Cardiac fibroblast (primary cell): ENCODE measurements around the gene TJAP1.
"Not testable (repeated sequence)": the region's sequence is repeated elsewhere in the genome, so short reads cannot be mapped to it uniquely, and the experiment has no call there.

Experiments used
- DNase-seq, 2 donors: peaks; one replicate each; pipeline versions ENCODE4 v3.0.0 to v3.0.0-alpha.2; 2010; ENCODE audit warnings: low read depth in 2 of 2
- H3K4me3 ChIP-seq, 2 donors: replicated peaks in 1 of 2; 1 replicate in 1 of 2; 2 replicates in 1 of 2; pipeline ENCODE4 v1.5.1; 2011; ENCODE audit warnings: low read depth in 2 of 2, low read length in 2 of 2, mild to moderate bottlenecking in 2 of 2, moderate library complexity in 1 of 2
- TF ChIP-seq, protein P1 (sequence below): IDR thresholded peaks from one replicate; pipeline ENCODE4 v1.5.1; 2011; ENCODE audit warnings: low read depth, mild to moderate bottlenecking, low read length, inconsistent platforms

The TJAP1 gene

DNA sequence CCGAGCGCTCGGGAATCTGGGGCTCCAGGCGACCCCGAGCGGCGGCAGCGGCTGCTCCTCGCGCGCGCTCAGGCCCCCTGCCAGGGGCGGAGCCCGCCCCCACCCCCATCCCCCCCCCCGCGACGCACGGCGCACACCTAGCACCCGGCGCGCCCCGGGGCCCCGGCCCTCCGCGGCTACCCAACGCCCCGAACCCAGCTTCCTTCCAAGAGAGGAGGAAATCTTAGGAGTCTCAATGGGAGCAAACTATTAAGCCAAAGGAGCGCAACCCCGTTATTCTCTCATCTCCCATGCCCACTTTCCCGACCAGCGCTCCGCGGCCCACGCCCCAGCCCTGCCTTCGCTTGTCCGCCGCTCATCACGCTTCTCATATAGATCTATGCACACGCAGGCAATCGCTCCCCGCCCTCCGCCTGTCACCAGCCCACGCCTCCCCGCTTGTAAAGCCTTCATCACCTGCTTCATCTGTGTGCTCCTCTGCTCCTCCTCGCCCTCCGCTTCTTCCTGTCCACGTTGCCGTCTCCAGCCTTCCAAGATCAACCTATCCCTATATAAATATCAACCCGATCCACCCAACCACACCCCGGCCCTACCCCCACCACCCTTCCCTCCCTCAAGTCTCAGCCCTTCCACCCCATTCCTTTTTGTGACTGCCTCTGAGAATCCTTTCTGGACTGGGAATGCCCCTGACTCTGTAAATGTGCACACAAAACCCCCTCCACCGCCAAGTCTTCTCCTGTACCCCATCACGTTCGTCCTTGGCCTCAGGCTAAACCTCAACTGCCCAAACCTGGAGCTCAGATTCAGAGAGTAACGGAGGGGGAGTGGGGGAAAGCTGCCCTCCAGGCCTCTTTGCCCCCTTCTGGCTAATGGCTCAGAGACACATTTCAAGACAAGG, 21.6 kb upstream of the TJAP1 start, which contains the start of gene DLK2:
Gene DLK2 (minus strand): TSS at position 18 of the 898 bp plus-strand sequence. CDS start 723 bp downstream, outside the sequence.
- TF ChIP-seq, protein P1, sequence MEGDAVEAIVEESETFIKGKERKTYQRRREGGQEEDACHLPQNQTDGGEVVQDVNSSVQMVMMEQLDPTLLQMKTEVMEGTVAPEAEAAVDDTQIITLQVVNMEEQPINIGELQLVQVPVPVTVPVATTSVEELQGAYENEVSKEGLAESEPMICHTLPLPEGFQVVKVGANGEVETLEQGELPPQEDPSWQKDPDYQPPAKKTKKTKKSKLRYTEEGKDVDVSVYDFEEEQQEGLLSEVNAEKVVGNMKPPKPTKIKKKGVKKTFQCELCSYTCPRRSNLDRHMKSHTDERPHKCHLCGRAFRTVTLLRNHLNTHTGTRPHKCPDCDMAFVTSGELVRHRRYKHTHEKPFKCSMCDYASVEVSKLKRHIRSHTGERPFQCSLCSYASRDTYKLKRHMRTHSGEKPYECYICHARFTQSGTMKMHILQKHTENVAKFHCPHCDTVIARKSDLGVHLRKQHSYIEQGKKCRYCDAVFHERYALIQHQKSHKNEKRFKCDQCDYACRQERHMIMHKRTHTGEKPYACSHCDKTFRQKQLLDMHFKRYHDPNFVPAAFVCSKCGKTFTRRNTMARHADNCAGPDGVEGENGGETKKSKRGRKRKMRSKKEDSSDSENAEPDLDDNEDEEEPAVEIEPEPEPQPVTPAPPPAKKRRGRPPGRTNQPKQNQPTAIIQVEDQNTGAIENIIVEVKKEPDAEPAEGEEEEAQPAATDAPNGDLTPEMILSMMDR: no peak
- DNase-seq: peak in 1 of 2 donors; percentile 12
- H3K4me3 ChIP-seq: peak within 1 kb of the TSS; percentile 48 to 49

DNA sequence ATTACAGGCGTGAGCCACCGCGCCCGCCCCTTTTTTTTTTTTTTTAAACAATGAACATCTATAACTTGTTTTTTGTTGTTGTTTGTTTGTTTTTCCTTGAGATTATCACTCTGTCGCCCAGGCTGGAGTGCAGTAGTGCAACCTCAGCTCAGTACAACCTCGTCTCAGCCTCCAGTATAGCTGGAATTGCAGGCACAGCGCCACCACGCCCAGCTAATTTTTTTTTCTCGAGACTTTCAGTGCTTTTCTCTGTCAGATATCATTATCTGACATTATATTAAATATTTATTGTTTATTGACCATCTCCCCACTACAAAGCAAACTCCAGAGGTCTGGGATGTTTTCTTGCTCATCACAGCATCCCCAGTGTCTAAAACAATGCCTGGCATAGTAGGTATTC, 19.7 kb upstream of the TJAP1 start:
- no peak for DNase-seq
- TF ChIP-seq, protein P1: no peak
- no peak overlapping the region for H3K4me3 ChIP-seq

DNA sequence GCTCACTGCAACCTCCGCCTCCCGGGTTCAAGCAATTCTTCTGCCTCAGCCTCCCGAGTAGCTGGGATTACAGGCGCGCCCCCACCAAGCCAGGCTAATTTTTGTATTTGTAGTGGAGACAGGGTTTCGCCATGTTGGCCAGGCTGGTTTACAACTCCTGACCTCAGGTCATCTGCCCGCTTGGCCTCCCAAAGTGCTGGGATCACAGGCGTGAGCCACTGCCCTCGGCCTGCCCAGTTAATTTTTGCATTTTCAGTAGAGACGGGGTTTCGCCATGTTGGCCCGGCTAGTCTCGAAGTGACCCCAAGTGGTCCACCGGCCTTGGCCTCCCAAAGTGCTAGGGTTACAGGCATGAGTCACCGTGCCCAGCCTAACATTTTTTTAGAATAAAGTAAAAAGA, 19.2 kb upstream of the TJAP1 start:
- DNase-seq, H3K4me3 ChIP-seq: not testable (repeated sequence)

DNA sequence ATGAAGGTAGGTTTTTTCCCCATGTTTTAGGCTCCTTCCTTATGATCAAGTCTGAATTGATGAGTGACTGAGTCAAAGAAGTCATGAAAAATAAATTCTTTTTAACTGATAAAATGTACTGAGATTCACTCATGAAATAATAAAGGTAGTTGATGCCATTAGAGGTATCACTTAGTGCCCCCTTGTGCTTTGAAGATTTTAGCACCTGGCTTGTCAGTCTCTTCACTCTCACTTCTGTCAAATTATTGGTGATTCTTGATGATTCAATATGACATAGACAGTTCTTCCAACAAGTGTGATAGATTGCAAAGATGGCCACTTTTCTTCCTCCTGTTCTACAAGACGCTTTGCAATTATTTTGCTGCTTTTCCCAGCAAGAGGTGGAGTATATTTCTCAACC, 17.8 kb upstream of the TJAP1 start:
- DNase-seq: no peak
- no peak overlapping the region for H3K4me3 ChIP-seq
- TF ChIP-seq, protein P1: no peak

DNA sequence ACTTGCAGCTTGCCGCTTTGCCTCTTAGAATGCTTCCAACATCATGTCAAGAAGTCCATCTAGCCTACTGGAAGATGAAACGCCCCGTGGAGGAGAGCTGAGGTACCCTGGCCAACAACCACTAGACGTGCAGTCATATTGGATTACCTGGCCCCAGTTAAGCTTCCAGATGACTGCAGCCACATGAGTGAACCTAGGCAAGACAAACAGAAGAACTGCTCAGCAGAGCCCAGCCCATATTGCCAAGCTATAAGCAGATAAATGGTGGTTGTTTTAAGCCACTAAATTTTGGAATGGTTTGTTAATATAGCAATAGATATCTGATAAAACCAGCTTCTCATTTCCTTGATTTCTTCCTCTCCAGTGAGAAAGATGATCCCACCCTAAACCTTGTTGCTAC, 17.3 kb upstream of the TJAP1 start:
- H3K4me3 ChIP-seq: no peak overlapping the region
- no peak for DNase-seq
- TF ChIP-seq, protein P1: no peak

DNA sequence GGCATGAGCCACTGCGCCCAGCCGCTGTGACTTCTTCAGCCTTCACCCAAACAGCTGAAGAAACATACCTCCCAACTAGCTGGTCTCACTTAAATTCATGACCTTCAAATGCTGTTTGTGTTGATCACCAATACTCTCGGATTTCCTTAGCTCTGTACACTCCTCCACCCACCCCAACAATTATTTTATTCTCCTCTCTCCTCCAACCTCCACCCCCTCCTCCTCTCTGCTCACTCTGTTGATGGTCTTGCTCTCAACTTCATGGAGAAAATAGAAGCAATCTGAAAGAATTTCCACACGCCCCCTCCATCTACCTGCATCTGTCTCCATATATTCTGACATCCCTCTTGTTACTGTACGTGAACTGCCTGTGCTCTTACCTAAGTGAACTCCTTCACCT, 15.4 kb upstream of the TJAP1 start:
- no peak overlapping the region for H3K4me3 ChIP-seq
- TF ChIP-seq, protein P1: no peak
- no peak for DNase-seq

DNA sequence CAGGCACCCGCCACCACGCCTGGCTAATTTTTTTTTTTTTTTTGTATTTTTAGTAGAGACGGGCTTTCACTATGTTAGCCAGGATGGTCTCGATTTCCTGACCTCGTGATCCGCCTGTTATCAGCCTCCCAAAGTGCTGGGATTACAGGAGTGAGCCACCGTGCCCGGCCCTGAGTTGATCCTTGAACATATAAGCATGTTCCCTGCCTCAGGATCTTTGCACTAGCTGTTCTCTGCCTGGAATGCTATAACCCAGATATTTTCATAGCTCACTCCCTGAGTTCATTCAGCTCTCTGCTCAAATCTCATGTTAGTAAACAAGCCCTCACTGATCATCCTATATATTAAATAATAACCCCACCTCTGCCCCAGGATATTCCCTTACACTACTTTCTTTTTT, 13.0 kb upstream of the TJAP1 start:
- no peak overlapping the region for H3K4me3 ChIP-seq
- TF ChIP-seq, protein P1: no peak
- DNase-seq: no peak
